Prostate gland (tissue), 2 donors: ENCODE data around the gene ZNF609. TPM values are rescaled to one million over a fixed set of nuclear protein-coding genes. Genes with fewer than 3 reads are reported as not detected.

Experiments
- DNase-seq: peaks from one replicate; pipeline ENCODE4 v3.0.0-alpha.2; 2019; ENCODE audit warnings: low spot score
- H3K27ac ChIP-seq, 2 donors: fragments of 200-600 bp; sonication (generic); 2 replicates each; pipeline ENCODE4 v1.5.1; 2017 to 2019
- H3K27me3 ChIP-seq: fragments of 200-600 bp; sonication (generic); replicated peaks from 2 replicates; pipeline ENCODE4 v1.5.1; 2019; ENCODE audit not compliant: insufficient read depth
- H3K36me3 ChIP-seq, 2 donors: fragments of 200-600 bp; sonication (generic); 1 replicate in 1 of 2; 2 replicates in 1 of 2; pipeline versions ENCODE4 v1.5.1 to v1.8.1; 2017 to 2019
- H3K4me1 ChIP-seq: fragments of 200-600 bp; sonication (generic); replicated peaks from 2 replicates; pipeline ENCODE4 v1.5.1; 2019
- H3K4me3 ChIP-seq, 2 donors: fragments of 200-600 bp; sonication (generic); 2 replicates each; pipeline ENCODE4 v1.5.1; 2017 to 2019
- H3K9me3 ChIP-seq: fragments of 200-600 bp; sonication (generic); 2 replicates; pipeline ENCODE4 v1.5.1; 2017
- POLR2A ChIP-seq: fragments of 450-650 bp; IDR thresholded peaks from one replicate; pipeline ENCODE4 v1.6.1; 2016; ENCODE audit warnings: antibody characterized with exemption, mild to moderate bottlenecking
- POLR2AphosphoS5 ChIP-seq: sonication (generic); formaldehyde crosslinking; IDR thresholded peaks from one replicate; pipeline ENCODE4 v1.6.1; 2017; ENCODE audit warnings: antibody characterized with exemption
- WGBS: methylation state at CpG from one replicate; pipeline ENCODE4 v1.1.5; 2018; 5-methylcytosine and 5-hydroxymethylcytosine counted together
- intact Hi-C: fragments of 100-400 bp; cut with DNase I; formaldehyde crosslinking; loops from one replicate; pipeline ENCODE4 v1.14.2; 2022
- total RNA-seq, 2 donors: library from RNA; depleted of rRNA; stranded (reverse); fragments of >200 nt; gene quantifications; one replicate each; pipeline ENCODE4 v1.1.0, GENCODE V29; 2016
- TF ChIP-seq, protein P1 (sequence below), 4 experiments: fragments of 200-600 bp in 2 of 4; fragments of 450-650 bp in 2 of 4; sonication (generic) in 2 of 4; IDR thresholded peaks; 1 replicate in 3 of 4; 2 replicates in 1 of 4; pipeline ENCODE4 v1.5.1; 2016 to 2019; ENCODE audit warnings: antibody characterized with exemption in 4 of 4, mild to moderate bottlenecking in 2 of 4, moderate library complexity in 2 of 4

Gene ZNF609
- total RNA-seq, 2 donors from 2014 or later = 29.1 to 45.7 TPM

DNA sequence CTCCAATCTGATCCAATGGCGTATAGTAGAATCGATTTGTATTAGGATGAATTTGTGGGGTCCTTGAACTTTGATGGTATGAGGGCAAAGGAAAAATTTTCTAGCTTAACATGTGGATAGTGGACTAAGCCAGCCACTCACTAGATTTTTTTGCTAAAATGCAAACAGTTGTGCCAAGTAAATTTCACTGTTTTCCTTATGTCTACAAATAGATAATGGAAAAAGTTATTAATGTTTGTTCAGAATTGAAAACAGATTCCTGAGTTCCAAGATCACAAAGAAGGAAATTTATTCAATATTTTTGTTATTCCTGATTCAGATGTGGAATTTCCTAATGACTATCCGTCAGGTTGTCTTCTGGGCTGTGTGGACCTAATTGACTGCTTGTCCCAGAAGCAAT is 35.2 kb upstream of the ZNF609 start:
- Histone ChIP-seq H3K27me3 (no peaks in the 10 kb centered on the region), H3K4me1 (no peaks in the 10 kb centered on the region), H3K27ac (no peak overlapping the region), H3K9me3 (no peaks in the 10 kb centered on the region), H3K36me3 (no peaks in the 10 kb centered on the region), H3K4me3 (no peak overlapping the region)
- intact Hi-C loops = loop anchor here (5.0 kb wide), 1 partner anchor 257 kb away; no protein-coding TSS in a partner anchor
- 88% methylated on average over 3 of the region's 3 CpGs for WGBS
- no peak for DNase-seq
- no peak for TF ChIP-seq POLR2A
- TF ChIP-seq POLR2AphosphoS5 = no peak
- TF ChIP-seq, protein P1, sequence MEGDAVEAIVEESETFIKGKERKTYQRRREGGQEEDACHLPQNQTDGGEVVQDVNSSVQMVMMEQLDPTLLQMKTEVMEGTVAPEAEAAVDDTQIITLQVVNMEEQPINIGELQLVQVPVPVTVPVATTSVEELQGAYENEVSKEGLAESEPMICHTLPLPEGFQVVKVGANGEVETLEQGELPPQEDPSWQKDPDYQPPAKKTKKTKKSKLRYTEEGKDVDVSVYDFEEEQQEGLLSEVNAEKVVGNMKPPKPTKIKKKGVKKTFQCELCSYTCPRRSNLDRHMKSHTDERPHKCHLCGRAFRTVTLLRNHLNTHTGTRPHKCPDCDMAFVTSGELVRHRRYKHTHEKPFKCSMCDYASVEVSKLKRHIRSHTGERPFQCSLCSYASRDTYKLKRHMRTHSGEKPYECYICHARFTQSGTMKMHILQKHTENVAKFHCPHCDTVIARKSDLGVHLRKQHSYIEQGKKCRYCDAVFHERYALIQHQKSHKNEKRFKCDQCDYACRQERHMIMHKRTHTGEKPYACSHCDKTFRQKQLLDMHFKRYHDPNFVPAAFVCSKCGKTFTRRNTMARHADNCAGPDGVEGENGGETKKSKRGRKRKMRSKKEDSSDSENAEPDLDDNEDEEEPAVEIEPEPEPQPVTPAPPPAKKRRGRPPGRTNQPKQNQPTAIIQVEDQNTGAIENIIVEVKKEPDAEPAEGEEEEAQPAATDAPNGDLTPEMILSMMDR (IDR thresholded peaks at IDR 0.05) = no peak

DNA sequence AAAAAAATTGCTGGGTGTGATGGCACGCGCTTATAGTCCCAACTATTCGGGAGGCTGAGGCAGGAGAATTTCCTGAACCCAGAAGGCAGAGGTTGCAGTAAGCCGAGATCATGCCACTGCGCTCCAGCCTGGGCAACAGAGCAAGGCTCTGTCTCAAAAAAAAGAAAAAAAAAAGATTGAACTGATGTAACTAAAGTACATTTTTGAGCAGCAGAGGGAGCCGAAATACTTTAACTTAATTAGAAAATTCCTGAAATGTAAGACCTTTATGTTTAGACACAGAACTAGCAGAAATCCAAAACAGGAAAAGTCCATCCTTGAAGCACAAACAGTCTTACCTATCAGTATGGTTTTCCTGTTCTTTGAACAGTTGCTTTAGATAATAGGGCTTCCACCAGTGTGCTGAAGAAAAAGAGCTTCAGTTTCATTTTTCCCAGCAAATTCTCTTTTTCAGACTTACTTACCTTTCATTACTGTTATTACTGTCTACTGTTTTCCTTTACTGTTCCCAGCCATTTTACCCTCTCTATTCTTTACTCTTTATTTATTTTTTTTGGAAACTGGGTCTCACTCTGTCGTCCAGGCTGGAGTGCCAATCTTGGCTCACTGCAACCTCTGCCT is 33.4 kb upstream of the ZNF609 start:
- DNase-seq = no peak
- Histone ChIP-seq H3K36me3 (no peaks in the 10 kb centered on the region), H3K4me1 (no peaks in the 10 kb centered on the region), H3K27me3 (no peaks in the 10 kb centered on the region), H3K9me3 (no peaks in the 10 kb centered on the region), H3K27ac (no peak overlapping the region), H3K4me3 (no peak overlapping the region)
- intact Hi-C loops = loop anchor here (5.0 kb wide), 1 partner anchor 255 kb away; no protein-coding TSS in a partner anchor
- WGBS = 69% methylated on average over 7 of the region's 7 CpGs
- TF ChIP-seq POLR2A = no peak
- TF ChIP-seq, protein P1 (IDR thresholded peaks at IDR 0.05) = peak in 3 of 4 experiments; percentile 20 to 51 (median 44)

DNA sequence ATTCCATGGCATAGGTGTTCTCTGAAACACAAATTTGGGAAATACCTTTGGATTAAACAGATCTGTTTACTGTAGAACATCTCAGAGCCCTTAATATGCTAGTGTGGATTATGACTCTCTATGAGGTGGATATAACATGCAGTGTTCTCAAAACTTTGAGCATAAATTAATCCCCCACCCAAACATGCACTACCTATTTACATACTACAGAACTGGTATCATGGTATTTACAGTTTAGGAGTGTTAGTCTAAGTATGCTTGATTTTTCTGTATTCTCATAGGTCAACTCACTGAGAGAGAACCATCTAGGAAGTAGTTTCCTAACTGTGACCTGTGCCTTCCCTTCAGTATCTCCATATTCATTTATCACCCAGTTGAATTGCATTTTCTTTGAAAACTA is 30.9 kb upstream of the ZNF609 start:
- intact Hi-C loops = loop anchor here (2.0 to 5.0 kb wide), 2 partner anchors 253 to 299 kb away; no protein-coding TSS in a partner anchor
- Histone ChIP-seq H3K4me3 (no peak overlapping the region), H3K9me3 (no peaks in the 10 kb centered on the region), H3K4me1 (no peaks in the 10 kb centered on the region), H3K36me3 (no peaks in the 10 kb centered on the region), H3K27me3 (no peaks in the 10 kb centered on the region), H3K27ac (no peak overlapping the region)
- TF ChIP-seq POLR2A = no peak
- TF ChIP-seq, protein P1 (IDR thresholded peaks at IDR 0.05) = no peak
- TF ChIP-seq POLR2AphosphoS5 = no peak
- DNase-seq = no peak

DNA sequence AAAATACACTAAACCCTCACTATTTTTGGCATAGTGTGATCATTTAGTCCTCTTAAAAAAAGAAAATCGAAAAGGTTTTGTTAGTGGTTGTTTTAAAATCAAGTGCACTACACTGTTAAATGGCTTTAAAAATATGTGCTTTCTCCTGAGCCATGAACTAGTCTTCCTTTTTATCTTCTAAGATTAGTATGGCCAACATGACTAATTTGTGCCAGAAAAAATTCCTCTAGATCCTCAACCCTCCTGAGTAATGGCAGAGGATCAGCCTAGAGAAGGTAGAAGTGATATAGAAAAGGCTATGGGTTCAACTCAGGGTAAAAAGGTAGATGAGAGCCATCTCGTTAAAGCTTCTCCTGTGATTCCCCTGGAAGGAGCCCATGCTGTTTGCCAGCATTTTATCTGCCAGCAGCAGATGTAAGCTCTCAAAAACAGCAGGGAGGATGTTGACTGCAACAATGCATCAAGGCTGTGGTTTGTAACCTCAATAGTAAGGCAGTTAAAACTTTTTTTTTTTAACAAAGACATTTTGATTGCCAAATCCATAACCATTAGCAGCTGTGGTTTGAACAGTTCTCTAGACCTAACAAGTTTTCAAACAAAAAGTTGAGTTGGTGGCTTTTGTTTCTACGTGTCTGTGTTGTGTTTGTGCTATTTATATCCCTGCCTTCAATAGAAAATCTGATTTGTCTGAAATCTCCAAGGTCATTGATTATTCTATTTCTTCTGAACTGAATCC is 30.2 kb upstream of the ZNF609 start:
- Histone ChIP-seq H3K4me3 (no peak overlapping the region), H3K27me3 (no peaks in the 10 kb centered on the region), H3K4me1 (no peaks in the 10 kb centered on the region), H3K27ac (peak overlapping the region in 1 of 2 donors; percentile 35), H3K36me3 (no peaks in the 10 kb centered on the region), H3K9me3 (no peaks in the 10 kb centered on the region)
- 12% methylated on average over 3 of the region's 3 CpGs for WGBS
- intact Hi-C loops = loop anchor here (2.0 to 5.0 kb wide), 2 partner anchors 252 to 299 kb away; no protein-coding TSS in a partner anchor
- TF ChIP-seq POLR2AphosphoS5 (peak; percentile 25), POLR2A (no peak)
- peak; percentile 8 for DNase-seq

DNA sequence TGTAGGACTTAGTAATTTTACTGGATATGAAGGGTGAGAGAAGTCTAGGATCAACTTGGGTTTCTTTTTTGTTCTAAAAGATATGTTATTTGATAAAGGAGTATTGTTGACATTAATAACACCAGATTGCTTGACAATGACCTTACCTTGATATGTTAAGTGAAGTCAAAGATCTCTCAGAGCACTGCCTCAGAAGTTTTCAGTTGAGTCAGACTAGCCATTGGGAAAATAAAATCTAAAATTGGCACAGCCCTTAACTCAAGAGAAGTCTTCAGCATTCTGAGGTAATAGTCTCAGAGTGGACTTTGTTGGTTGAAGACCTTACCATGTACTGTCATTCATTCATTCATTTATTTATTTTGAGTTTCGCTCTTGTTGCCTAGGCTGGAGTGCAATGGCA is 22.4 kb upstream of the ZNF609 start:
- intact Hi-C loops = no loop called here
- no peak for TF ChIP-seq POLR2AphosphoS5
- TF ChIP-seq, protein P1 (IDR thresholded peaks at IDR 0.05) = no peak
- TF ChIP-seq POLR2A = no peak
- H3K27ac ChIP-seq = no peak overlapping the region
- no peak for DNase-seq
- H3K36me3 ChIP-seq = no peaks in the 10 kb centered on the region
- no peaks in the 10 kb centered on the region for H3K9me3 ChIP-seq
- H3K27me3 ChIP-seq = no peaks in the 10 kb centered on the region
- H3K4me3 ChIP-seq = no peak overlapping the region
- 97% methylated on average over 1 of the region's 1 CpG for WGBS
- H3K4me1 ChIP-seq = no peaks in the 10 kb centered on the region
